Ovary (tissue), 9 donors: ENCODE data around the gene MAS1L. TPM values are rescaled to one million over a fixed set of nuclear protein-coding genes. Genes with fewer than 3 reads are reported as not detected.

Source experiments
- DNase-seq, 5 donors: peaks; one replicate each; pipeline ENCODE4 v3.0.0-alpha.2; 2019 to 2020
- H3K27ac ChIP-seq, 2 donors: fragments of 200-600 bp; one replicate each; pipeline versions ENCODE4 v1.5.1 to v1.8.0; 2019 to 2022
- H3K27me3 ChIP-seq: fragments of 200-600 bp; one replicate; pipeline ENCODE4 v1.8.0; 2022
- H3K36me3 ChIP-seq: fragments of 200-600 bp; sonication (generic); one replicate; pipeline ENCODE4 v1.5.1; 2019
- H3K4me1 ChIP-seq: one replicate; pipeline ENCODE4 v1.8.1; 2013; ENCODE audit warnings: mild to moderate bottlenecking, moderate library complexity; ENCODE audit not compliant: insufficient read depth
- H3K4me3 ChIP-seq: fragments of 200-600 bp; sonication (generic); one replicate; pipeline ENCODE4 v1.5.1; 2017
- H3K9me3 ChIP-seq, 2 donors: fragments of 200-600 bp in 1 of 2; sonication (generic) in 1 of 2; one replicate each; pipeline versions ENCODE4 v1.5.1 to v1.8.1; 2013 to 2019; ENCODE audit warnings: mild to moderate bottlenecking in 1 of 2, moderate library complexity in 1 of 2
- EP300 ChIP-seq: sonication (generic); formaldehyde crosslinking; IDR thresholded peaks from one replicate; pipeline ENCODE4 v1.6.1; 2017; ENCODE audit warnings: antibody characterized with exemption
- POLR2A ChIP-seq: fragments of 450-650 bp; IDR thresholded peaks from one replicate; pipeline ENCODE4 v1.6.1; 2017; ENCODE audit warnings: antibody characterized with exemption, mild to moderate bottlenecking, moderate library complexity
- WGBS, 3 donors: extraction: QIAGEN DNeasy Blood & Tissue Kit in 1 of 3; methylation state at CpG; one replicate each; pipeline versions ENCODE4 v1.1.5 to v1.1.7; 2013 to 2017; 5-methylcytosine and 5-hydroxymethylcytosine counted together
- intact Hi-C, 4 donors: fragments of 100-400 bp; cut with DNase I; formaldehyde crosslinking; loops; one replicate each; pipeline versions ENCODE4 v1.11.0 to v1.15.1; 2022 to 2023
- polyA plus RNA-seq, 2 donors: library from polyadenylated mRNA; stranded (reverse); fragments of 200-250 nt in 1 of 2; fragments of 350-450 nt in 1 of 2; fragmentation: Illumina TruSeq in 1 of 2; extraction: RNeasy Lipid Tissue Mini Kit (QIAGEN cat#74804) in 1 of 2; gene quantifications; one replicate each; pipeline ENCODE4 v1.2.3, GENCODE V29; 2013 to 2014
- total RNA-seq, 7 donors: library from RNA; depleted of rRNA in 2 of 7; stranded (reverse); fragments of >200 nt in 2 of 7; fragmentation: NEBNext Ultra II Directional in 3 of 7; extraction: Animal tissue kit (Norgen Biotek cat#: 25700) in 3 of 7; gene quantifications; one replicate each; pipeline versions ENCODE4 v1.1.0 to v1.2.4, GENCODE V29; 2016 to 2023
- TF ChIP-seq, protein P1 (sequence below), 3 donors: fragments of 450-650 bp in 2 of 3; fragments of 200-600 bp in 1 of 3; IDR thresholded peaks; one replicate each; pipeline versions ENCODE4 v1.5.1 to v1.8.0; 2016 to 2022; ENCODE audit warnings: antibody characterized with exemption in 3 of 3, mild to moderate bottlenecking in 1 of 3
- donor health status: DM: no; HTN: no; CAD: no; lungs with moderate emphysema.
- donor health status: DM: no; HTN: no; CAD: no.
- donor health status: Bipolar disorder and iron deficiency.
- donor health status: DM: yes; HTN: yes; CAD: no.
- donor health status: DM: no; HTN: no; CAD: no.
- donor health status: DM: yes; HTN: yes; CAD: no.

MAS1L gene
- total and polyA plus RNA-seq, 9 donors = 0.15 TPM; not detected in 8

DNA sequence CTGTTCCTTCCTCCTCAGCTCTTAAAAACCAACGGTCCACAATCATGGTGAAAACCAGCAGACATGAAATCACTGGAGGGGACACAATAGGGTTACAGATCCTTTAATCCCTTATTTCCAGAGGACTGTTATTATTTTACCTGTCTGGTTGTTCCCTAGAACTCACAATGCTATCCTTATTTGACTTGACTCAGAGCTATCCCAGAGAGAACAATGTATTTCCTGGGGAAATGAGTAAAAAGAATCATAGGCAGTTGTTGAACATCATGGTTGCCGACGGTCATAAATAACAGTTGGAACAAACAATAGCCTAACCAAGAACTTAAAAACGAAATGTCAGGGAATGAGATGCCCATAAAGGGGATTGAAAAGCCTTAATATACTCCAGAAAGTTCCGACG is 21.5 kb downstream of the MAS1L start:
- 60 to 76% (median 72%) methylated on average over 6 of the region's 6 CpGs for WGBS, 3 donors
- no peaks in the 10 kb centered on the region for H3K4me1 ChIP-seq

DNA sequence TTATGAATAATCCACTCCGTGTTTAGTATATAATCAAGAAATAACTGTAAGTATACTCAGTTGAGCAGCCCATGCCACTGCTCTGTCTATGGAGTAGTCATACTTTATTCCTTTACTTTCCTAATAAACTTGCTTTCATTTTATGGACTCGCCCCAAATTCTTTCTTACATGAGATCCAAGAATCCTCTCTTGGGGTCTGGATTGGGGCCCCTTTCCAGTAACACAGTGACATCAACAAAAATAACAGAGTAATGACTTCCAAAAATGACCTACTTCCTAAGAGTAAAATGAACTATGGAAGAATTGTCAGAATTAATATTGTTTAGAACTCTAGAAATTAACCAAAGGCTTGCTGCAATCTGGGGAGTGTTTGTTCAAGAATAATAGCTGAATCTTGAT is 22.0 kb downstream of the MAS1L start:
- Histone ChIP-seq H3K9me3 (no peaks in the 10 kb centered on the region), H3K4me1 (no peaks in the 10 kb centered on the region), H3K27me3 (no peaks in the 10 kb centered on the region), H3K36me3 (no peaks in the 10 kb centered on the region), H3K27ac (no peak overlapping the region), H3K4me3 (no peak overlapping the region)
- TF ChIP-seq POLR2A (no peak), EP300 (no peak)
- TF ChIP-seq, protein P1, sequence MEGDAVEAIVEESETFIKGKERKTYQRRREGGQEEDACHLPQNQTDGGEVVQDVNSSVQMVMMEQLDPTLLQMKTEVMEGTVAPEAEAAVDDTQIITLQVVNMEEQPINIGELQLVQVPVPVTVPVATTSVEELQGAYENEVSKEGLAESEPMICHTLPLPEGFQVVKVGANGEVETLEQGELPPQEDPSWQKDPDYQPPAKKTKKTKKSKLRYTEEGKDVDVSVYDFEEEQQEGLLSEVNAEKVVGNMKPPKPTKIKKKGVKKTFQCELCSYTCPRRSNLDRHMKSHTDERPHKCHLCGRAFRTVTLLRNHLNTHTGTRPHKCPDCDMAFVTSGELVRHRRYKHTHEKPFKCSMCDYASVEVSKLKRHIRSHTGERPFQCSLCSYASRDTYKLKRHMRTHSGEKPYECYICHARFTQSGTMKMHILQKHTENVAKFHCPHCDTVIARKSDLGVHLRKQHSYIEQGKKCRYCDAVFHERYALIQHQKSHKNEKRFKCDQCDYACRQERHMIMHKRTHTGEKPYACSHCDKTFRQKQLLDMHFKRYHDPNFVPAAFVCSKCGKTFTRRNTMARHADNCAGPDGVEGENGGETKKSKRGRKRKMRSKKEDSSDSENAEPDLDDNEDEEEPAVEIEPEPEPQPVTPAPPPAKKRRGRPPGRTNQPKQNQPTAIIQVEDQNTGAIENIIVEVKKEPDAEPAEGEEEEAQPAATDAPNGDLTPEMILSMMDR (IDR thresholded peaks at IDR 0.05) = no peak
- WGBS, 3 donors = 77 to 87% (median 82%) methylated on average over 2 of the region's 2 CpGs
- no peak for DNase-seq
- intact Hi-C loops = no loop called here

More for the DNA sequence above, 21.5 kb downstream of the MAS1L start:
- TF ChIP-seq, protein P1 (IDR thresholded peaks at IDR 0.05) = no peak
- no peak for TF ChIP-seq EP300
- TF ChIP-seq POLR2A = no peak
- no peaks in the 10 kb centered on the region for H3K9me3 ChIP-seq
- no peaks in the 10 kb centered on the region for H3K36me3 ChIP-seq
- H3K4me3 ChIP-seq = no peak overlapping the region
- DNase-seq = no peak
- no peaks in the 10 kb centered on the region for H3K27me3 ChIP-seq
- intact Hi-C loops = no loop called here
- no peak overlapping the region for H3K27ac ChIP-seq

DNA sequence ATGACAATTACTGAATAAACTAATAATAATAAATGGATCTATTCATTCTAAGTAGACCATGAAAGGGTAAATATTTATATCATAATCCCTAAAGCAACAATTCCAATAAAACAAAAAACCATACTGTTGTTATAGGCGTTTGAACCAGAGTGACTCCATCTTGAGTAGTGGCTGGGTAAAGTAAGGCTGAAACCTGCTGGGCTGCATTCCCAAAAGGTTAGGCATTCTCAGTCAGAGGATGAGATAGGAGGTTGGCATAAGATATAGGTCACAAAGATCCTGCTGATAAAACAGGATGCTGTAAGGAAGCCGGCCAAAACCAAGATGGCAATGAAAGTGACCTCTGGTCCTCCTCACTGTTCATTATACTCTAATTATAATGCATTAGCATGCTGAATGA is 22.5 kb downstream of the MAS1L start:
- no peak overlapping the region for H3K4me3 ChIP-seq
- DNase-seq = no peak
- H3K4me1 ChIP-seq = no peaks in the 10 kb centered on the region
- H3K36me3 ChIP-seq = no peaks in the 10 kb centered on the region
- H3K9me3 ChIP-seq = no peaks in the 10 kb centered on the region
- TF ChIP-seq, protein P1 (IDR thresholded peaks at IDR 0.05) = no peak
- TF ChIP-seq POLR2A (no peak), EP300 (no peak)
- WGBS, 3 donors = 71 to 83% (median 73%) methylated on average over 2 of the region's 2 CpGs
- intact Hi-C loops = no loop called here
- H3K27ac ChIP-seq = no peak overlapping the region
- H3K27me3 ChIP-seq = no peaks in the 10 kb centered on the region

DNA sequence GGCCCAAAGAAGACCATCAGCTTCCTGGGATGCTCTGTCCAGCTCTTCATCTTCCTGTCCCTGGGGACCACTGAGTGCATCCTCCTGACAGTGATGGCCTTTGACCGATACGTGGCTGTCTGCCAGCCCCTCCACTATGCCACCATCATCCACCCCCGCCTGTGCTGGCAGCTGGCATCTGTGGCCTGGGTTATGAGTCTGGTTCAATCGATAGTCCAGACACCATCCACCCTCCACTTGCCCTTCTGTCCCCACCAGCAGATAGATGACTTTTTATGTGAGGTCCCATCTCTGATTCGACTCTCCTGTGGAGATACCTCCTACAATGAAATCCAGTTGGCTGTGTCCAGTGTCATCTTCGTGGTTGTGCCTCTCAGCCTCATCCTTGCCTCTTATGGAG is 25.7 kb downstream of the MAS1L start:
- no peaks in the 10 kb centered on the region for H3K36me3 ChIP-seq
- no peak overlapping the region for H3K27ac ChIP-seq
- no peaks in the 10 kb centered on the region for H3K9me3 ChIP-seq
- DNase-seq = no peak
- intact Hi-C loops = no loop called here
- no peak overlapping the region for H3K4me3 ChIP-seq
- TF ChIP-seq, protein P1 (IDR thresholded peaks at IDR 0.05) = no peak
- TF ChIP-seq POLR2A (no peak), EP300 (no peak)
- H3K4me1 ChIP-seq = no peaks in the 10 kb centered on the region
- 75 to 81% (median 79%) methylated on average over 6 of the region's 6 CpGs for WGBS, 3 donors
- H3K27me3 ChIP-seq = no peaks in the 10 kb centered on the region
